ENCODE results near the gene CD9. TPM values are rescaled to one million over a fixed set of nuclear protein-coding genes. Genes with fewer than 3 reads are reported as not detected.
A peak's percentile ranks its signal among the peaks of the same experiment; 100 is the strongest.
"Not testable (repeated sequence)": the region's sequence is repeated elsewhere in the genome, so short reads cannot be mapped to it uniquely, and the experiment has no call there.

The CD9 gene
- total RNA-seq, 2 experiments from 2014 or later = 5.4 to 5.7 TPM

DNA sequence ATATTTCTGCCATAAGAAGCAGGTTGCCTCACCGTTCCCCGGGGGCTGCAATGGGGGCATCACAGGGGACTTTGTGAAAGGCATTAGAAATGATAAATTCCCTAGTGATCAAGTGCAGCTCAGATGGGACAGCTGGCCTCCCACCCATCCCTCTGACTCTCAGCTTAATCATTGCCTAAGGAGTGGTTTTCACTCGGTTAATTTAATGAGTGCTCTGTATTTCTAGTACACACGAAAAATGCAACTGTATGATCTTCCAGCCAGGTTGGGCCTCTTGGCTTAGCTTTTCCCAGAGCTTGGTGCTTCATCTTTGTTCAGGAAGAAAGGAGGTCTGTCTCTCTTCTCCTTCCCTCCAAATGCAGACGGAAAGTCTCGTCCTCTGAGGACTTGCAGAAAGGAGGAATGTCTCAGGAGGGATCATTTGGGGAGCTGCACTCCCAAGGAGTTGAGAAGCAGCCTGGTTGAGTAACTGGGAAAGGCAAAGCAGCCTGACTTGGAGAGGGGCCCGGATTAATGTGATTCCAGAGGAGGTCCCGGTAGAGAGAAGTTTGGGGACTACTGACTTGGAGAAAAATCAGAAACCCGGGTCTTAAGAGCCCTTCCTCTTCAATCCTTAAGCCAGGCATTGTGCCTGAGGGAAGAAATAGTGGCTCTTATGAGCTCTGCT, 7.2 kb downstream of the CD9 start:
- CTCF ChIA-PET = interaction anchor here (1.0 to 1.4 kb wide), 3 partner anchors 12 to 39 kb away, joined by 3 read pairs; no protein-coding TSS in a partner anchor
- no peaks in the 10 kb centered on the region for H3K36me3 Mint-ChIP-seq (ENCODE audit: low read depth)
- H3K27ac Mint-ChIP-seq = no peak overlapping the region
- POLR2A ChIA-PET = interaction anchor here (0.7 kb wide), 1 partner anchor 87 kb away, joined by 3 read pairs; no protein-coding TSS in a partner anchor
- H3K4me3 Mint-ChIP-seq = no peak overlapping the region
- H3K27me3 Mint-ChIP-seq = peaks cover 7% of the 10 kb centered on the region
- H3K4me1 Mint-ChIP-seq = peaks cover 13% of the 10 kb centered on the region
- no peaks in the 10 kb centered on the region for H3K9me3 Mint-ChIP-seq
- no peak for DNase-seq

DNA sequence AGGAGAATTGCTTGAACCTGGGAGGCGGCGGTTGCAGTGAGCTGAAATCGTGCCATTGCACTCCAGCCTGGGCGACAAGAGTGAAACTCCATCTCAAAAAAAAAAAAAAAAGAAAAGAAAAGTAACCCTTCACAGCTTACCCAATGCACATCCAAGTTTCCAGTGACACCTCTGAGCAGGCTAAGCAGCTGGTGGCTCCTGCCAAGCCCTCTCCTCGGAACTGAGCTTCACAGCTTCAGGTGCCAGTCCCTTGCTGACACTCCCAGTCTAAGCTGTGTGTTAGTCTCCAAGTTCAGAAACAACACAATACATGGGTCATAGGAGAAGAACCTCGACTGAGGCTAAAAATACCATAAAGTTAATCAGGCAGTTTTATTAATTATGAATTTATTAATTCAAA, 7.9 kb downstream of the CD9 start:
- ChIA-PET POLR2A (no interaction called here), CTCF (interaction anchor here (0.6 to 2.0 kb wide), 4 partner anchors 13 to 869 kb away, joined by 3 to 9 read pairs (median 3); no protein-coding TSS in a partner anchor)
- no peak for DNase-seq

DNA sequence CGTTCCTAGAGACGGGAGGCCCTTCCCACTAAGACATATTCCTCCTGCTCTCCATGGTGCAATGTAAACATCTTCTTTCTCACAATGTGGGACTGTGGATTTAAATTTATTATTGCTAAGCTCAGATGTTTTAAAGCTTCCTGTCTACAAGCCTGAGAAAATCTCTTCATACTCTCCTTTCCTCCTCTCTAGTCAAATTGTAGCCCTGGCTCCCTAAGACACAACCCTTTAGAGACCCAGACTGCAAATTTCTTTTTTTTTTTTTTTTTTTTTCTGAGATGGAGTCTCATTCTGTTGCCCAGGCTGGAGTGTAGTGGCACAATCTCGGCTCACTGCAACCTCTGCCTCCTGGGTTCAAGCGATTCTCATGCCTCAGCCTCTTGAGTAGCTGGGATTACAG, 9.2 kb downstream of the CD9 start:
- DNase-seq = not testable (repeated sequence)

More for the DNA sequence above, 7.9 kb downstream of the CD9 start:
- H3K9me3 Mint-ChIP-seq = no peaks in the 10 kb centered on the region
- H3K4me3 Mint-ChIP-seq = no peak overlapping the region
- H3K27ac Mint-ChIP-seq = no peak overlapping the region
- H3K4me1 Mint-ChIP-seq = peaks cover 13% of the 10 kb centered on the region
- no peaks in the 10 kb centered on the region for H3K36me3 Mint-ChIP-seq (ENCODE audit: low read depth)
- peaks cover under 1% of the 10 kb centered on the region for H3K27me3 Mint-ChIP-seq

DNA sequence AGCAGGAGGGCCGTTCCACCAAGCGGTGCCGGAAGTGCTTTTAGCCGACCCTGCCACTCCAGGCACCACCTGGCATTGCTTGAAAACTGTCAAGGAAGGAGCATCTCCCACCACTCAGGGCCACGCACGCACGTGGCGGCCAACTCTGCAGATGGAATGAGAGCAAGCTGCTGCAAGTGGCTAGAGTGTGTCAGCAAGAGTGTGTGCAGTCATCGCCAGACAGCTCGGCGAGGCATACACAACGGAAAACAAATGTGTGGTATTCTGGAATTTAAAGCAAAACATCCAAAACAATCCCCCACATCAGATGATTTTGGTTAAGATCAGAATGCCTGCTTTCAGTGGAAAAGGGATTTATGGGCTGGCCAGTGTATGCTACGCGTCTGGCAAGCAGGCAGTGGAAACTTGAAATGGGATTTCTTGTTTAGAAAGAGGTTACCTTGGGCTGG, 11.2 kb downstream of the CD9 start:
- Mint-ChIP-seq H3K27me3 (no peaks in the 10 kb centered on the region), H3K4me3 (no peak overlapping the region), H3K27ac (no peak overlapping the region), H3K4me1 (peaks cover 6% of the 10 kb centered on the region), H3K9me3 (no peaks in the 10 kb centered on the region), H3K36me3 (ENCODE audit: low read depth) (no peaks in the 10 kb centered on the region)
- ChIA-PET CTCF (interaction anchor here (0.9 to 1.6 kb wide), 3 partner anchors 9 to 18 kb away, joined by 3 to 7 read pairs (median 7); no protein-coding TSS in a partner anchor), POLR2A (no interaction called here)
- DNase-seq = no peak

More for the DNA sequence above, 9.2 kb downstream of the CD9 start:
- H3K9me3 Mint-ChIP-seq; H3K27ac Mint-ChIP-seq; H3K36me3 Mint-ChIP-seq (ENCODE audit: low read depth); H3K27me3 Mint-ChIP-seq; POLR2A ChIA-PET; H3K4me3 Mint-ChIP-seq: not testable (repeated sequence)
- CTCF ChIA-PET = interaction anchor here (1.4 to 2.0 kb wide), 2 partner anchors 23 to 69 kb away, joined by 3 to 9 read pairs; no protein-coding TSS in a partner anchor
- peaks cover 12% of the 10 kb centered on the region for H3K4me1 Mint-ChIP-seq

DNA sequence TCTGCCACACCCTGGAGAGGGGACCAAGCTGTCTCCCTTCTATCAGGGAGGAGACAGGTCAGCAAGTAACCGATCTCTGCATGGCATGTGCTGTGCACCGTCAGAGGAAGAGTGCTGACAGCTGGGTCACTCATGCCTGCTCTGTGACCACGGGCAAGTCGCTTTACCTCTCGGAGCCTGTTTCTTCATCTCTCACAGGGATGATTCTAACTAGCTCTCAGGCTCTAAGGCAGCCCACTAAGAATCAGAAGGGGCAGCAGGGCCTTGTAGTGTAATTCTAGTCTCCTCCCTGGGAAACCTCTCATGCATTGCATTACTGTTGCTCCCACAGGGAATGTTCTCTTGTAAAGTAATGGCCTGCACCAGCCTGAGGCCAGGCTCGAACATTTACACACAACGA, 11.9 kb downstream of the CD9 start:
- Mint-ChIP-seq H3K27me3 (no peaks in the 10 kb centered on the region), H3K4me3 (no peak overlapping the region), H3K27ac (no peak overlapping the region), H3K36me3 (ENCODE audit: low read depth) (no peaks in the 10 kb centered on the region), H3K4me1 (peaks cover 11% of the 10 kb centered on the region), H3K9me3 (no peaks in the 10 kb centered on the region)
- DNase-seq = no peak
- POLR2A ChIA-PET = no interaction called here
- CTCF ChIA-PET = interaction anchor here (0.9 to 2.0 kb wide), 5 partner anchors 8 to 37 kb away, joined by 3 to 7 read pairs (median 5); no protein-coding TSS in a partner anchor

DNA sequence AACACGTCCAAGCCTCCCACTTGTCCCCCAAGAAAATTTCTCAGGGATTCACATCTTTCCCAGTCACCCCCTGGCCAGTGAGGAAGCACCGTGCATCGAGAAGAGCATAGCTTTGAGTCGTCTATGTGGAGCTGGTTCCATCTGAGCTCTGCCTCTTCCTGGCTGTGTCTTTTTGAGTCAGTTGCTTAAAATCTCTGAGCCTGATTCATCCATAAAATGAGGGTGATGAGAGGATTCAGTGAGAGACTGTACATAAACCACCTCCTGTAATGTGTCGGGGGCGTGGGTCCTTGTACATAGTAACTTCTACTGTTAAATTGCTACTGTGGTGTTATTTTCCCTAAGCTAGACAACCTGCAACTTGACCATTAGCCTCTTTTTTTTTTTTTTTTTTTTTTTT, 13.8 kb downstream of the CD9 start:
- CTCF ChIA-PET = interaction anchor here (0.5 to 2.3 kb wide), 8 partner anchors 10 to 139 kb away, joined by 3 to 8 read pairs (median 4); partner anchors contain the start of gene CD9
- POLR2A ChIA-PET = no interaction called here
- H3K27ac Mint-ChIP-seq = no peak overlapping the region
- H3K4me1 Mint-ChIP-seq = peaks cover 27% of the 10 kb centered on the region
- H3K36me3 Mint-ChIP-seq (ENCODE audit: low read depth) = no peaks in the 10 kb centered on the region
- H3K27me3 Mint-ChIP-seq = no peaks in the 10 kb centered on the region
- no peak for DNase-seq
- H3K9me3 Mint-ChIP-seq = no peaks in the 10 kb centered on the region
- H3K4me3 Mint-ChIP-seq = no peak overlapping the region

DNA sequence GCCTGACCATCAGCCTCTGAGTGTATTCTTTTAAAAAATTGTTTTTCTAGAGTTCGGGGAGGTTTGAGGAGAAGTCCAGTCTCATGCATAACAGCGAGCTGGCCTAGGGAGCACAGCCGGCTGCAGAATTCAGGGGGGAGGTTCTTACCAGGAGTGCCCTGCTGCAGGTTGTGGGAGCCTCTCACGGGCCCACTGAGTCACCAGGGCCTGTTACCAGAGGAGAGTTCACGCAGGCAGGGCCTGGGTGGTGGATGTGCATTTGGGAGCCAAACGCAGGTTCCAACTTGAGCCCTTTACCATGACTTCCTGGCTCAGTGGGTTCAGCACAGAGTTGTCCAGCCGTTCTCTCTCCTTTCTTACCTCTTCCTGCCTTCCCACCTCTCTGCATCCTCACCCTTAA, 14.4 kb downstream of the CD9 start:
- H3K36me3 Mint-ChIP-seq (ENCODE audit: low read depth) = no peaks in the 10 kb centered on the region
- H3K4me1 Mint-ChIP-seq = peaks cover 29% of the 10 kb centered on the region
- no peak overlapping the region for H3K4me3 Mint-ChIP-seq
- H3K27ac Mint-ChIP-seq = no peak overlapping the region
- no peaks in the 10 kb centered on the region for H3K9me3 Mint-ChIP-seq
- POLR2A ChIA-PET = no interaction called here
- no peak for DNase-seq
- H3K27me3 Mint-ChIP-seq = no peaks in the 10 kb centered on the region
- CTCF ChIA-PET = interaction anchor here (0.9 to 2.3 kb wide), 6 partner anchors 10 to 64 kb away, joined by 3 to 8 read pairs (median 5); partner anchors contain the start of gene CD9

DNA sequence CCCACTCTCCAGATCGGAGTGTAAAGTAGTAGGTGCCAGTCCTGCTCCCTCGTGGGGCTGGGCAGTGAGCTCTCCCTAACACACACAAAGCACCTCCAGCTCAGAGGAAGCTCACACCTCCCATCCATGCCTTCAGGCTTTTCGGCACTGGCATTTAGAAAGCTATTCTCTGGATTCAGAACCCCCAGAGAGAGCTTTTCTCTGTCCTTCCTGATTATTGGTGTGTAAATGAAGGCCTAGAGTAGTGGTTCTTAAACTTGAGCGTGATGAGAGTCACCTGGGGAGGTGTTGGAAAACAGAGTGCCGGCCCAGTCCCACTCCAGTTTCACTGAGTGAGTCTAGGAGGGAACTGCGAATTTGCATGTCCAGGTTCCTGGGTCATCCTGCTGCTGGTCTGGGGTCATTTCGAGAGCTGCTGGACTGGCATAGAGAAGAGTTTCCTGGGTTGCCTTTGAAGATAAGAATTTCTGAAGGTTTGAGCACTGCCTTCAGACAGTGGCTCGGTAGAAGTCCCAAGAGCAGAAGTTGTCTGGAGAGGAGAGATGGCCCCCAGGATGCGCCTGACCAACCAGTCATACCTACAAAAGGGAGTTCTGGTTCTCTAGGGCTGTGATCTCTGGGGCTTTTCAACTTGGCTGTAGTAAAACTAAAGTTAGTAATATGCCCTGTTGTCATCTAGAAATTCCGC, 15.1 kb downstream of the CD9 start:
- no peak overlapping the region for H3K27ac Mint-ChIP-seq
- no peak overlapping the region for H3K4me3 Mint-ChIP-seq
- no peaks in the 10 kb centered on the region for H3K9me3 Mint-ChIP-seq
- peaks cover 29% of the 10 kb centered on the region for H3K4me1 Mint-ChIP-seq
- POLR2A ChIA-PET = no interaction called here
- no peaks in the 10 kb centered on the region for H3K27me3 Mint-ChIP-seq
- DNase-seq = no peak
- H3K36me3 Mint-ChIP-seq (ENCODE audit: low read depth) = no peaks in the 10 kb centered on the region
- CTCF ChIA-PET = interaction anchor here (0.9 to 2.3 kb wide), 6 partner anchors 9 to 114 kb away, joined by 3 to 8 read pairs (median 5); partner anchors contain the start of gene CD9

DNA sequence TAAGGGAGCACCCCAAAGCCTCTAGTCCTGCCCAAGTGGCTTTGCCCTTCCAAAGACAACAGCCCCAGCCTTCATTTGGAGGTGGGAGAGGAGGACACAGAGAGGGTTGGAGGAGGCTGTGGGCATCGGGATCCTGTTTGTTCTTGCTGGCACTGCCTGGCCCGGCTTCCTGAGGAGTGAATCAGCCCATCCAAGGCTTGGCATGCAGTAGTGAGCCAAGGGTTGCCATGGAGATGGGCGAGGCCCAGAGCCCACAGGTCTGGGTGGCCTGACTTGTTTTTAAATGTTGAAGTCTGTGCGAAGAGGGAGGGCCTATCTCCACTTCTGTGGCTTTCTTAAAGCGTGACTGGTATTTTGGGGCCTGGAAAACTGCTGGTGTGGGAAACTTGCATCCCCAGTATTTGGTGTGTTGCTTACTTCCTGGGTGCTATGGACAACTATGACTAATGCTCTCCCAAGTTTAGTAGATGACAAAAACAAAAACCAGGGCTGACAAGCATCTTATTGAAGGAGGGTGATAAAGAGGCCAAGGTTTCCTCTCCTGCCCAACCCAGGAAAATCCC, 15.8 kb downstream of the CD9 start:
- peaks cover 29% of the 10 kb centered on the region for H3K4me1 Mint-ChIP-seq
- ChIA-PET POLR2A (no interaction called here), CTCF (interaction anchor here (1.0 to 2.3 kb wide), 2 partner anchors 62 to 114 kb away, joined by 3 to 8 read pairs; no protein-coding TSS in a partner anchor)
- DNase-seq = no peak
- H3K36me3 Mint-ChIP-seq (ENCODE audit: low read depth) = no peaks in the 10 kb centered on the region
- H3K9me3 Mint-ChIP-seq = no peaks in the 10 kb centered on the region
- no peak overlapping the region for H3K27ac Mint-ChIP-seq
- H3K27me3 Mint-ChIP-seq = no peaks in the 10 kb centered on the region
- no peak overlapping the region for H3K4me3 Mint-ChIP-seq

DNA sequence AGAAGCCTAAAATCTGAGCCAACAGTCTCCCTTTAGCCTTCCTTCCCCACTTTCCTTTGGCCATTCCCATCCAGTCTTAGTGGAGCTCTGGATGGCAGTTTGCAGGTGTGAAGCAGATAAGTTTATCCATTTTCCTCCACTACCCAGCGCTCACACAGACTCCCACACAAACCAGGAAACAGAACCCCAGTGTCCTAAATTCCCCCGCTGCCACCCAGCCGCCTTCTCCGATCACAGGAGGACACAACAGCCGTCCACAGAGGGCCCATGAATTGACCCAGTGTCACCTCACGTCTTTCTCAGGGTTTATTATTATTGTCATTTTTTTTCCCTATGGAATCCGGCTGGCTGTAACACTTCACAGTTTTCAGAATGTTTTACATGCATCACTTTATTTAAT, 16.4 kb downstream of the CD9 start:
- no peak overlapping the region for H3K27ac Mint-ChIP-seq
- no peaks in the 10 kb centered on the region for H3K9me3 Mint-ChIP-seq

DNA sequence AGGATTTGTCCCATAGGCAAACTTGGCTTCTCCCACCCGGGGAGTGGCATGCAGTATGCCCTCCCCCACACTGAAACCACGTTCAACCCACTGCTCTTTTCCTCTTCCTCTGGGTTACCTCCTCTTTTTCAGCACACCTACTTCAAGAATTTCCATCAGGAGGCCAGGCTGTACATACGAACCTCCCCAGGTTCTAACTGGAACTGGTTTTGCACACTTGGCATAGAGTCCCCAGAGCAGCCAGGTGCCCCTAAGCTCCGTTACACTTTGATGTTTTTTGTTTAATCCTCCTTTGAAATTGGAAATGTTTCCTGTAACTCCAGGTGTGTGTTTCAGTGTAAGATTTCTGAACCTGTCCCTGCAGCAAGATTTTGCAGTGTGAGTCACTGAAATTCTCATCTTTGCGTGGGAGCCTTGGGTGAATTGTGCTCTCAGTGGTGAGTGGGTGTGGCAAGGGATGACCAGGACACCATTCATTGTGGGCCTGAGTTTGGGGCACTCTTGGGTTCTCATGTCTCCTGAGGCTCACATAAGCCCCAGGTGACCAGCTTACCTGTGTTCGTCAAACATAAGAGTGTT, 18.2 kb downstream of the CD9 start:
- Mint-ChIP-seq H3K27ac (peak overlapping the region; percentile 15), H3K27me3 (no peaks in the 10 kb centered on the region), H3K9me3 (no peaks in the 10 kb centered on the region), H3K36me3 (ENCODE audit: low read depth) (no peaks in the 10 kb centered on the region), H3K4me1 (peaks cover 29% of the 10 kb centered on the region), H3K4me3 (no peak overlapping the region)
- ChIA-PET POLR2A (no interaction called here), CTCF (interaction anchor here (0.8 kb wide), 1 partner anchor 20 kb away, joined by 3 read pairs; no protein-coding TSS in a partner anchor)
- DNase-seq = no peak

More for the DNA sequence above, 16.4 kb downstream of the CD9 start:
- ChIA-PET POLR2A (no interaction called here), CTCF (interaction anchor here (1.0 to 1.5 kb wide), 2 partner anchors 21 to 113 kb away, joined by 3 read pairs; no protein-coding TSS in a partner anchor)
- no peak for DNase-seq
- Mint-ChIP-seq H3K4me1 (peaks cover 29% of the 10 kb centered on the region), H3K27me3 (no peaks in the 10 kb centered on the region), H3K36me3 (ENCODE audit: low read depth) (no peaks in the 10 kb centered on the region), H3K4me3 (no peak overlapping the region)

DNA sequence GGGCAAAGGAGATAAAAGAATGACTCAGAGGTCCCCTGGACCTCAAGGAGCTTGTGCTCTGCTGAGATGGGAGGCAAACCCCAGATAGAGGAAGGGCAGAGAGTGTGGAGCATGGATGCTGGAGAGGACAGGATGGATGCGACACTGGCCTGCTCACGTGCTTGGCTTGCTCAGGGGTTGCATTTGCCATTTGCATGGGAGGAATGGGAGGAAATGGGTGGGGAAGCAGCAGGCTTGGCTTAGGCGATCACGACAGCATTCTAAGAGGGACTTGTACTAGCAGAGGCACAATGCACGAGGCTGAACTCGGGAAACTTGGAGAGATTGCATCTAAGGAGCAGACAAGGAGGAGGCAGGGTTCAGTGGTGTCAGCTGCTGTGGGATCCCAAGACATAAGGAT, 19.8 kb downstream of the CD9 start:
- Mint-ChIP-seq H3K4me1 (peaks cover 29% of the 10 kb centered on the region), H3K9me3 (no peaks in the 10 kb centered on the region), H3K27me3 (no peaks in the 10 kb centered on the region), H3K36me3 (ENCODE audit: low read depth) (no peaks in the 10 kb centered on the region), H3K27ac (no peak overlapping the region), H3K4me3 (no peak overlapping the region)
- ChIA-PET POLR2A (no interaction called here), CTCF (interaction anchor here (1.1 kb wide), 1 partner anchor 9 kb away, joined by 4 read pairs; no protein-coding TSS in a partner anchor)
- DNase-seq = no peak
